SK-N-SH (cell line): ENCODE data around the gene MACROD2.

ENCODE experiments used
- CTCF ChIP-seq: fragments of 200-600 bp; sonication (generic); IDR thresholded peaks from 2 replicates; pipeline ENCODE4 v1.6.1; 2017; ENCODE audit warnings: antibody characterized with exemption, mild to moderate bottlenecking, moderate library complexity
- EZH2phosphoT487 ChIP-seq: fragments of 200-600 bp; sonication (generic); IDR thresholded peaks from 2 replicates; pipeline ENCODE4 v1.6.1; 2017; ENCODE audit warnings: low read depth, mixed run types, mild to moderate bottlenecking, antibody characterized with exemption, moderate library complexity, borderline replicate concordance
- IRF3 ChIP-seq: fragments of 150-350 bp; IDR thresholded peaks from 2 replicates; pipeline ENCODE4 v1.6.1; 2016; ENCODE audit warnings: mild to moderate bottlenecking, low read depth, low read length
- MAX ChIP-seq: IDR thresholded peaks from 2 replicates; pipeline ENCODE4 v1.4.0; 2012; ENCODE audit warnings: low read depth
- MEF2A ChIP-seq: IDR thresholded peaks from 2 replicates; pipeline ENCODE4 v1.4.0; 2012; ENCODE audit warnings: low read depth, borderline replicate concordance
- NFIC ChIP-seq: IDR thresholded peaks from 2 replicates; pipeline ENCODE4 v1.4.0; 2012; ENCODE audit warnings: borderline replicate concordance
- POLR2AphosphoS5 ChIP-seq: IDR thresholded peaks from 2 replicates; pipeline ENCODE4 v1.6.1; 2012; ENCODE audit warnings: low read depth, low read length
- RAD21 ChIP-seq: IDR thresholded peaks from 2 replicates; pipeline ENCODE4 v1.6.1; 2012; ENCODE audit warnings: mild to moderate bottlenecking, low read length
- REST ChIP-seq: IDR thresholded peaks from 2 replicates; pipeline ENCODE4 v1.6.1; 2012; ENCODE audit warnings: mild to moderate bottlenecking, low read depth, low read length, moderate library complexity
- TAF1 ChIP-seq: IDR thresholded peaks from 2 replicates; pipeline ENCODE4 v1.6.1; 2012; ENCODE audit warnings: low read depth, mild to moderate bottlenecking, low read length, moderate library complexity, borderline replicate concordance

GRCh38 chr20:15596220-15596890, 1601.0 kb downstream of the MACROD2 start:
- TF ChIP-seq CTCF (no peak), TAF1 (no peak), IRF3 (no peak), RAD21 (no peak), MAX (no peak), EZH2phosphoT487 (no peak), NFIC (no peak), MEF2A (no peak), REST (no peak), POLR2AphosphoS5 (no peak)
